ENCODE measurements around the gene ATP13A2.

DNA sequence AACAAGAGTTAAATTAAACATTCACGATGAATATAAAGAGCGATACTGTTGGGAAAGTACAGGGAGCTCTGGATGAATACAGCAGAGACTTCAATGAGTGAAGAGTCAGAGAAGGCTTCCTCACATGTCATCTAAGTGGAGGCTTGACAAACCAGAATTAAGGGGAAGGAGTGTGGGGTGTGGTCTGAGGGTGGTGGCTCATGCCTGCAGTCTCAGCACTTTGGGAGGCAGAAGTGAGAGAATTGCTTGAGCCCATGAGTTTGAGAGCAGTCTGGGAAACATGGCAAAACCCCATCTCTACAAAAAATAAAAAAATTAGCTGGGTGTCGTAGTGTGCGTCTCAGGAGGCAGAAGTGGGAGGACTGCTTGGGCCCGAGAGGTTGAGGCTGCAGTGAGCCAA, 33.4 kb upstream of the ATP13A2 start:
- TF ChIP-seq, protein P1, sequence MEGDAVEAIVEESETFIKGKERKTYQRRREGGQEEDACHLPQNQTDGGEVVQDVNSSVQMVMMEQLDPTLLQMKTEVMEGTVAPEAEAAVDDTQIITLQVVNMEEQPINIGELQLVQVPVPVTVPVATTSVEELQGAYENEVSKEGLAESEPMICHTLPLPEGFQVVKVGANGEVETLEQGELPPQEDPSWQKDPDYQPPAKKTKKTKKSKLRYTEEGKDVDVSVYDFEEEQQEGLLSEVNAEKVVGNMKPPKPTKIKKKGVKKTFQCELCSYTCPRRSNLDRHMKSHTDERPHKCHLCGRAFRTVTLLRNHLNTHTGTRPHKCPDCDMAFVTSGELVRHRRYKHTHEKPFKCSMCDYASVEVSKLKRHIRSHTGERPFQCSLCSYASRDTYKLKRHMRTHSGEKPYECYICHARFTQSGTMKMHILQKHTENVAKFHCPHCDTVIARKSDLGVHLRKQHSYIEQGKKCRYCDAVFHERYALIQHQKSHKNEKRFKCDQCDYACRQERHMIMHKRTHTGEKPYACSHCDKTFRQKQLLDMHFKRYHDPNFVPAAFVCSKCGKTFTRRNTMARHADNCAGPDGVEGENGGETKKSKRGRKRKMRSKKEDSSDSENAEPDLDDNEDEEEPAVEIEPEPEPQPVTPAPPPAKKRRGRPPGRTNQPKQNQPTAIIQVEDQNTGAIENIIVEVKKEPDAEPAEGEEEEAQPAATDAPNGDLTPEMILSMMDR (conservative IDR thresholded peaks at IDR 0.05; ENCODE audit: low read length), result no peak
- no peak for TF ChIP-seq EZH2phosphoT487 (IDR thresholded peaks at IDR 0.05; ENCODE audit: borderline replicate concordance, low read depth, low read length)
